Measurements from ENCODE around the gene KLRC2. TPM values are rescaled to one million over a fixed set of nuclear protein-coding genes. Genes with fewer than 3 reads are reported as not detected.
"Not testable (repeated sequence)": the region's sequence is repeated elsewhere in the genome, so short reads cannot be mapped to it uniquely, and the experiment has no call there.

Gene KLRC2
- total RNA-seq, 1 donor from 2014 or later = 1.2 TPM

GRCh38 chr12:10448236-10448635, 12.4 kb upstream of the KLRC2 start:
- H3K27me3 Mint-ChIP-seq (ENCODE audit: low read depth, unreplicated experiment) = no peaks in the 10 kb centered on the region
- DNase-seq (ENCODE audit: low read depth) = no peak
- Histone ChIP-seq H3K9ac (ENCODE audit: low read length) (no peak overlapping the region), H3K4me3 (ENCODE audit: insufficient read depth, low read depth, low read length) (no peak overlapping the region), H3K36me3 (ENCODE audit: insufficient read depth, low read length) (no peaks in the 10 kb centered on the region), H2AFZ (ENCODE audit: low read depth, low read length) (no peak overlapping the region), H3K79me2 (ENCODE audit: insufficient read depth, low read length) (no peaks in the 10 kb centered on the region), H3K27me3 (ENCODE audit: insufficient read depth, low read length) (no peaks in the 10 kb centered on the region), H3K4me1 (ENCODE audit: insufficient read depth, low read length) (no peaks in the 10 kb centered on the region), H4K20me1 (ENCODE audit: insufficient read depth, low read length) (no peaks in the 10 kb centered on the region), H3K4me2 (ENCODE audit: low read length) (no peak overlapping the region), H3K9me3 (ENCODE audit: insufficient read depth, low read depth, low read length) (no peaks in the 10 kb centered on the region), H3K27ac (ENCODE audit: low read depth, low read length) (no peak overlapping the region)
- no peak overlapping the region for H3K27ac Mint-ChIP-seq (ENCODE audit: unreplicated experiment)
- peaks cover 4% of the 10 kb centered on the region for H3K4me1 Mint-ChIP-seq (ENCODE audit: low read depth, unreplicated experiment)
- TF ChIP-seq CTCF (IDR thresholded peaks at IDR 0.05; ENCODE audit: insufficient read depth, low read depth, low read length) = no peak
- no peak for TF ChIP-seq EZH2 (IDR thresholded peaks at IDR 0.05; ENCODE audit: insufficient read depth, low read length)
- H3K4me3 Mint-ChIP-seq (ENCODE audit: unreplicated experiment) = no peak overlapping the region
- no peaks in the 10 kb centered on the region for H3K36me3 Mint-ChIP-seq (ENCODE audit: low read depth, unreplicated experiment)
- no peak for FAIRE-seq
- no peaks in the 10 kb centered on the region for H3K9me3 Mint-ChIP-seq (ENCODE audit: unreplicated experiment)

GRCh38 chr12:10446052-10446451, 10.2 kb upstream of the KLRC2 start:
- FAIRE-seq (peak; percentile 62), DNase-seq (ENCODE audit: low read depth) (peak; percentile 10)
- H3K36me3 Mint-ChIP-seq (ENCODE audit: low read depth, unreplicated experiment); H3K27me3 ChIP-seq (ENCODE audit: insufficient read depth, low read length); H3K9me3 ChIP-seq (ENCODE audit: insufficient read depth, low read depth, low read length); H3K4me1 ChIP-seq (ENCODE audit: insufficient read depth, low read length); H3K4me2 ChIP-seq (ENCODE audit: low read length); H3K4me3 Mint-ChIP-seq (ENCODE audit: unreplicated experiment); H3K27me3 Mint-ChIP-seq (ENCODE audit: low read depth, unreplicated experiment); H3K27ac ChIP-seq (ENCODE audit: low read depth, low read length); H3K9me3 Mint-ChIP-seq (ENCODE audit: unreplicated experiment); H2AFZ ChIP-seq (ENCODE audit: low read depth, low read length); H3K36me3 ChIP-seq (ENCODE audit: insufficient read depth, low read length); H3K4me1 Mint-ChIP-seq (ENCODE audit: low read depth, unreplicated experiment); H4K20me1 ChIP-seq (ENCODE audit: insufficient read depth, low read length); H3K4me3 ChIP-seq (ENCODE audit: insufficient read depth, low read depth, low read length); H3K79me2 ChIP-seq (ENCODE audit: insufficient read depth, low read length); H3K9ac ChIP-seq (ENCODE audit: low read length): not testable (repeated sequence)
- H3K27ac Mint-ChIP-seq (ENCODE audit: unreplicated experiment) = peak overlapping the region; percentile 72

GRCh38 chr12:10441144-10441543, 5.3 kb upstream of the KLRC2 start:
- H3K9me3 Mint-ChIP-seq (ENCODE audit: unreplicated experiment); FAIRE-seq; H3K36me3 Mint-ChIP-seq (ENCODE audit: low read depth, unreplicated experiment); H3K9ac ChIP-seq (ENCODE audit: low read length); H3K27me3 ChIP-seq (ENCODE audit: insufficient read depth, low read length); H3K27ac ChIP-seq (ENCODE audit: low read depth, low read length); H3K4me3 Mint-ChIP-seq (ENCODE audit: unreplicated experiment); H2AFZ ChIP-seq (ENCODE audit: low read depth, low read length); H4K20me1 ChIP-seq (ENCODE audit: insufficient read depth, low read length); H3K36me3 ChIP-seq (ENCODE audit: insufficient read depth, low read length); H3K27me3 Mint-ChIP-seq (ENCODE audit: low read depth, unreplicated experiment); H3K27ac Mint-ChIP-seq (ENCODE audit: unreplicated experiment); H3K4me2 ChIP-seq (ENCODE audit: low read length); H3K9me3 ChIP-seq (ENCODE audit: insufficient read depth, low read depth, low read length); H3K79me2 ChIP-seq (ENCODE audit: insufficient read depth, low read length); H3K4me3 ChIP-seq (ENCODE audit: insufficient read depth, low read depth, low read length); H3K4me1 ChIP-seq (ENCODE audit: insufficient read depth, low read length); DNase-seq (ENCODE audit: low read depth); H3K4me1 Mint-ChIP-seq (ENCODE audit: low read depth, unreplicated experiment): not testable (repeated sequence)

GRCh38 chr12:10439608-10440274, 3.9 kb upstream of the KLRC2 start:
- not testable (repeated sequence) for H4K20me1 ChIP-seq (ENCODE audit: insufficient read depth, low read length); H3K4me3 ChIP-seq (ENCODE audit: insufficient read depth, low read depth, low read length); H3K27me3 Mint-ChIP-seq (ENCODE audit: low read depth, unreplicated experiment); H3K4me2 ChIP-seq (ENCODE audit: low read length); H3K9ac ChIP-seq (ENCODE audit: low read length); DNase-seq (ENCODE audit: low read depth); H3K9me3 ChIP-seq (ENCODE audit: insufficient read depth, low read depth, low read length); H3K4me3 Mint-ChIP-seq (ENCODE audit: unreplicated experiment); H3K27me3 ChIP-seq (ENCODE audit: insufficient read depth, low read length); H2AFZ ChIP-seq (ENCODE audit: low read depth, low read length); H3K4me1 ChIP-seq (ENCODE audit: insufficient read depth, low read length); H3K9me3 Mint-ChIP-seq (ENCODE audit: unreplicated experiment); H3K27ac Mint-ChIP-seq (ENCODE audit: unreplicated experiment); H3K36me3 ChIP-seq (ENCODE audit: insufficient read depth, low read length); H3K79me2 ChIP-seq (ENCODE audit: insufficient read depth, low read length); H3K27ac ChIP-seq (ENCODE audit: low read depth, low read length); H3K36me3 Mint-ChIP-seq (ENCODE audit: low read depth, unreplicated experiment)
- peaks cover 13% of the 10 kb centered on the region for H3K4me1 Mint-ChIP-seq (ENCODE audit: low read depth, unreplicated experiment)
- peak; percentile 90 for FAIRE-seq

GRCh38 chr12:10437601-10438000, 1.8 kb upstream of the KLRC2 start:
- peaks cover 13% of the 10 kb centered on the region for H3K4me1 Mint-ChIP-seq (ENCODE audit: low read depth, unreplicated experiment)
- H3K9me3 ChIP-seq (ENCODE audit: insufficient read depth, low read depth, low read length); H3K4me3 Mint-ChIP-seq (ENCODE audit: unreplicated experiment); H3K36me3 Mint-ChIP-seq (ENCODE audit: low read depth, unreplicated experiment); H3K27me3 ChIP-seq (ENCODE audit: insufficient read depth, low read length); H3K9me3 Mint-ChIP-seq (ENCODE audit: unreplicated experiment); H3K4me1 ChIP-seq (ENCODE audit: insufficient read depth, low read length); H2AFZ ChIP-seq (ENCODE audit: low read depth, low read length); H3K27ac Mint-ChIP-seq (ENCODE audit: unreplicated experiment); H4K20me1 ChIP-seq (ENCODE audit: insufficient read depth, low read length); DNase-seq (ENCODE audit: low read depth); H3K36me3 ChIP-seq (ENCODE audit: insufficient read depth, low read length); H3K4me3 ChIP-seq (ENCODE audit: insufficient read depth, low read depth, low read length); H3K27ac ChIP-seq (ENCODE audit: low read depth, low read length); H3K27me3 Mint-ChIP-seq (ENCODE audit: low read depth, unreplicated experiment); H3K9ac ChIP-seq (ENCODE audit: low read length); H3K4me2 ChIP-seq (ENCODE audit: low read length); H3K79me2 ChIP-seq (ENCODE audit: insufficient read depth, low read length): not testable (repeated sequence)
- peak; percentile 81 for FAIRE-seq

All from astrocyte (in vitro differentiated cells and primary cell).